Activated CD4-positive, alpha-beta T cell treated with anti-CD3 and anti-CD28 coated beads, Interleukin-2, amount 50 U/mL, for 16 hours (primary cell): Measurements from ENCODE around the gene NUB1.

Experiments
- DNase-seq: peaks from one replicate; pipeline ENCODE4 v3.0.0-alpha.2; 2020

The NUB1 gene

DNA sequence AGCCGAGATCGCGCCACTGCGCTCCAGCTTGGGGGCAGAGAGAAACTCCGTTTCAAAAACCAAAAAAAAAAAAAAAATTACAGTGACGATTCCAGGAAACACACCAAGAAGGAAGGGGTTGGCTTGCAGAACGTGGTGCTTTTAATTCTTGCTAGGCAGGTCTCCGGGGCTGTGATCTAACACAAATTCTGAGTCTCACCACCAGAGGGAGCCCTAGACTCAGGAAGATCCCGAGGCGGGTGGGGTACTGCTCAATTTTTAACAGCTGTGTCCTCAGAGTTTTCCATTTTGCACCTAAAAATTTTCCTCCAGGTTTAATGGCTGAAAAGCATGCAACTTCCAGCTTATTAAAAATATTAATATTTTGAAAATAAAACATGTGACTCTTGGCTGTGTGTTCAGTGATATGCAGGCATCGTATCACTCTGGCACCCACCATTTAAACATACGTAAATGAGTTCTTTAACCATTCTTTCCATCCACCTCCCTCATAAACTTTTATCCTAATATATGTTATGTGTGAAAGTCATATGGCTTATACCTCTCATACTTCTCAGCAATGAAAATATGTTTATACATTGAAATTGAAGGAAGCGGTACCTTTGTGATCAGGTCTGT, 26.5 kb upstream of the NUB1 start:
- peak; percentile 84 for DNase-seq

GRCh38 chr7:151316896-151317295, 24.7 kb upstream of the NUB1 start:
- DNase-seq, result no peak

- DNase-seq, result no peak
These were observed 23.7 kb upstream of the NUB1 start for GRCh38 chr7:151317936-151318335.

- no peak for DNase-seq
These were observed 22.4 kb upstream of the NUB1 start for GRCh38 chr7:151319189-151319588.

- DNase-seq, result no peak
These were observed 21.3 kb upstream of the NUB1 start for GRCh38 chr7:151320263-151320845.

DNA sequence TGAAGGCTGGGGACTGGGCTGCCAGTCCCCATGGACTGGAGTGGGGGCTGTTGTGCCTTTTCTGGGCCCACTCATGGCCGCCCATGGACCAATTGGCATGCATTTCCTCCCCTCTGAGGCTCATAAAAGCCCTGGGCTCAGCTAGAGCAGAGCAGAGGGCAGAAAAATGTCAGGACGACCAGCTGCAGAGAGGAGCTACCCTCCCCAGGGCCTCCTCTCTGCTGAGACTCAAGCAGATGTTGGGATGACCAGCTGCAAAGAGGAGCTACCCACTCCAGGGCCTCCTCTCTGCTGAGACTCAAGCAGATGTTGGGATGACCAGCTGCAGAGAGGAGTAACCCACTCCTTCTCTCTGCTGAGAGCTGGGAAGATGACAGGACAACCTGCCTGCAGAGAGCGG, 20.3 kb upstream of the NUB1 start:
- DNase-seq, result no peak

DNA sequence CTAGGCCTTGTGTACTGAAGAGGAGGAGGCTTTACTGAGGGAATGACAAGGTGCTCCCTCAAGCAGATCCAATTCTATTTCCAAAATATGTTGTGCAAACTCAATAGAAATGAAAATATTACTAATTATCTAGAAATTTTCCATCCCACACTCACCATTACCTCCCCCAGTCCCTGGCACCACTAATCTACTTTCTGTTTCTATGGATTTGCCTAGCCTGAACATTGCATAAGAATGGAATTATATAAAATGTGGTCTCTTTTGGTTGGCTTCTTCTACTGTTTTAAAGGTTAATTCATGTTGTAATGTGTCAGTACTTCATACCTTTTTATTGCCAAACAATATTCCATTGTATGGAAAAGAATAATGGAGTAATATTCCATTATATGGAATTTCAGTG, 18.7 kb upstream of the NUB1 start:
- DNase-seq, result no peak

DNA sequence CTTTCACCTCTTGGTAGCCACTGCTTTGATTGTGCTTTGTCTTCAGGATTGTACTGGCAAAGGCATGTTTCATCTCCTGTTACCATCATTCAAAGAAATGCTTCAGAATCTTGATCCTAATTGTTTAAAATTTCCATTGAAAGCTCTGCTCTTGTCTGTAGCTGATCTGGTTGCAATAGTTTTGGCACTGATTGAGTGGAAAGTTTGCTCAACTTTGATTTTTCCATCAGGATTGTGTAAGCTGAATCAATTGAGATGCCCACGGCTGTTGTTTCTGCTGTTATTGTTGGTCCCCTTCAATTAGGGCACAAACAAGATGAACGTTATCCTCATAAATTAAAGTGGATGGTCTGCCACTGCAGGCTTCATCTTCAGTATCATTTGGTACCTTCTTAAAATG, 14.6 kb upstream of the NUB1 start:
- no peak for DNase-seq

DNA sequence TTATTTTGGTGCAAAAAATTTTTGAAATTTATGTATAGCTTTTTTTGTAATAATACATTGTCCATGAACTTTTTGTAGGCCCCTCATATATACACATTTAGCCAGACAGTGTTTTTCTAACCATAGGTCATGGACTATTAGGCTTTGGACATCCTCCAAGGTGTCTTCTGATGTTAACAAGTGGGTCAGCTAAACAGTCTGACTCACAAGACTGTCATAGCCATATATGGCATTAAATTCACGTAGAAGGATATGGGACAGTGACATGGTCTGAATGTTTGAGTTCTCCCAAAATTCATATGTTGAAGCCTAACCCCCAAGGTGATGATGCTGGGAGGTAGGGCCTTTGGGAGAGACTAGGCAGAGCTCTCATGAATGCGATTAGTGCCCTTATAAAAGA, 14.0 kb upstream of the NUB1 start:
- no peak for DNase-seq

DNA sequence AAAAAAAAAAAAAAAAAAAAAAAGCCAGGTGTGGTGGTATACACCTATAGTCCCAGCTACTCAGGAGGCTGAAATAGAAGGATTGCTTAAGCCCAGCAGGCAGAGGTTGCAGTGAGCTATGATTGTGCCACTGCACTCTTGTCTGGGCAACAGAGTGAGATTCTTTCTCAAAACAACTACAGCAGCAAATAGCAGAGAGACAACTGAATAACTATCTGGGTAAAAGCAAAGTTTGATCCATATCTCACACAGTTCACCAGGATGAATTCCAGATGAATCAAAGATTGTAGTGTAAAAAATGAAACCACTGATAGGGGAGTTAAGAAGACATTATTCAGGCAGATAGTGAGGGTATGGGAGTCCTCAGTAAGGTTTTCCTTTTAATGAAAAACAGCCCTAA, 11.4 kb upstream of the NUB1 start:
- DNase-seq, result no peak

GRCh38 chr7:151330661-151331060, 11.0 kb upstream of the NUB1 start:
- DNase-seq, result no peak

DNA sequence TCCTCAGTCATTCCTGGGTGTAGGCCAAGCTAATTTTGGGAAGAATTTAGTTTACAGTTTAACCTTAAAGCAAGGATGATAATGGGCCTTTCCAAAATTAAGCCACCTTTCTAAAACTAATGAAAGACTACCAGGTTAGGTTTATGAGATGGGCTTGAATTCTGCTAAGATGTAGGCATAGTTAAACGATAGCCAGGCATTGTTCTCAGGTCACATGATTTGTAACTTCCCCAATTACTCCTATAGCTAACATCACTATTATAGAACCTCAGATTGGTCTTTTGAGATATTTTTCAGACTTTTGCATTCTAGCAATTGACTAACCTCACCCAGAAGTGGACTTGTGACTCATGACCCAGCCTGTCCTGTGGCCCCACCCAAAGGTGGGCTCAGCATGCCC, 7.0 kb upstream of the NUB1 start:
- DNase-seq, result no peak

- DNase-seq, result no peak
These were observed 5.4 kb upstream of the NUB1 start for GRCh38 chr7:151336027-151336708.

- no peak for DNase-seq
These were observed 4.3 kb upstream of the NUB1 start for GRCh38 chr7:151337346-151337745.

- no peak for DNase-seq
These were observed 2.8 kb upstream of the NUB1 start for GRCh38 chr7:151338809-151339208.

- DNase-seq, result peak; percentile 36
These were observed 1.8 kb upstream of the NUB1 start for GRCh38 chr7:151339651-151340382.

GRCh38 chr7:151340794-151341356, 737 bp upstream of the NUB1 start:
- no peak for DNase-seq

DNA sequence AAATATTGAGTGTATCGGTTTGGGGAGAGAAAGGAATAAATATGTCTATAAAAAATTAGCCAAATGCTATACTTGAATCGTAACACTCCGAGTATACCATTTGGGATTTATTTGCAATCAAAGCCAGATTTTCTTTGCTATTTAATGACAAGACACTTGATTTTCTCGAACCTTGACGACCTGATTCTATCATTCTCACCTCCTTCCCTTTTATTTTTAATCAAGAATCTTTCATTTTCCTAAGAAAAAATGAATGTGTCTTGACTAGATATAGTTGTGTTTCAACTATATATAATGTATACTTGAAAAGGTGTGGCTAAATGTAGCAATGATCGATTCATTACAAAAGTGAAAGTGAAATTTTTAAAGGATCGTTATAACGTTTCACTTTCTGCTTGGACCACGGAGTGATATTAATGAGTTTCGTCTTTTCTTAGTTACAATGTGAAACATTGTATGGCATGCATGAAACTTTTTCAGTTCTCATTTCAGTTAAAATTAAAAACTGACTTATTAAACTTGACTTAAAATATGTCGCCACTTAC, 562 bp downstream of the NUB1 start:
- DNase-seq, result peak; percentile 64

- DNase-seq, result no peak
These were observed 1.2 kb downstream of the NUB1 start for GRCh38 chr7:151342811-151343210.

- DNase-seq, result no peak
These were observed 1.9 kb downstream of the NUB1 start for GRCh38 chr7:151343516-151343915.

DNA sequence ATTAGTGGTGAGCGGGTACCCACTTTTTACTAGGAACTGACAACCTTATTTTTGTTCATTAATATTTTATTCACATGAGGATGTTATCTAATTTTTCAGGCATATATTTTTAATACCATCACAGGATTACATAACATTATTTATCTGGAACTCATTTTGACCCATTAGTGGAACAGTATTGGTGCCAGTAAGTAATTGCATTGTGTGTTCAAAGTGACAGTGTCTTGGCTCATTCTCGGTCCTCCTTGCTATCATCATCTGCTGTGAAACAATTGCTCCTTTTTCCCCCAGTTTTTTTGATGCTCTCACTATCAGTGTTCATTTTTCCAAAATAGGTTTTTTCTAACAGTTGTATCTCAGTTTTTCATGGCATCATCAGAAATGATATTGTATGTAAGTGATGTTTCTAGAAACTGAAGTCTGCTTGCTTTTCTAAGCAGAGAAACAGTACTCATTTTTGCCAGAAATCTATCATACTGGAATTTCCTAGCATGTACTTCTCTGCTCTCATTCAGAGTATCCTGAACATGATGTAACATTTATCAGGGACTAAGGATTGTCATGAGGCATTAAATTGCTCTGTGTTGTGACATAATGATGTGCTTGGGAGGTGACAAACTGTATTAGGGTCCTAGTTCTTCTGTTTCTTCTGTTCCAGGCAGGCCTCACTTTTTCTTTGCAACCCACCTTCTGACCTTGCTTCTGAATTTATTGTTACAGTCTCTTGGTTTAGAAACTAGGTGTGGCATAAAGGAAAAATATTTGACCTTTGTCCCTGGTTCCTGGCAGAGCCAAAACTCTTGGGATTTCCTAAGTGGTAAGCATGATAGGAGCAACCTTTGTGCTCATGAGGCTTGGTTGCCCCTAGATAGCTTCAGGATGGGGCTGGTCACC, 4.2 kb downstream of the NUB1 start:
- no peak for DNase-seq

DNA sequence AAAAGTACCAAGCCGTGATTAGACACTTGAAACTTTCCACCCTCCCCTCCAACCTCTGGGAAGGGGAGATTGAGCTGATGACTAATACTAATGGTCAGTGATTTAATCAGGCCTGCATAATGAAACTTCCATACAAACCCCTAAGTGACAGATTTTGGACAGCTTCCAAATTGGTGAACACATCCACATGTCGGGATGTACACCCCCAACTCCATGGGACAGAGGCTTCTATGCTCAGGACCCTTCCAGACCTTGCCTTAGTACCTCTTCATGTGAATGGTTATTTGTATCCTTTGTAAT, 4.8 kb downstream of the NUB1 start:
- no peak for DNase-seq

DNA sequence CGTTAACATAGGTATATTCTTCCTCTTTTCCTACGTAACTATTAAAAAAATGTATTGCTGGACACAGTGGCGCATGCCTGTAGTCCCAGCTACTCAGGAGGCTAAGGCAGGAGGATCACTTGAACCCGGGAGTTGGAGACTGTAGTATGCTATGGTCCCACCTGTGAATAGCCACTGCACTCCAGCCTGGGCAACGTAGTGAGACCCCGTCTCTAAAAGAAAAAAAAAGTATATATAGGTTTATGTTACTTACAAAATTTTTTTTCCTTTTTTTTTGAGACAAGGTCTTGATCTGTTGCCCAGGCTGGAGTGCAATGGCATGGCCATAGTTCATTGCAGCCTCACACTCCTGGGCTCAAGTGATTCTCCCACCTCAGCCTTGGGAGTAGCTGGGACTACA, 5.6 kb downstream of the NUB1 start:
- DNase-seq, result no peak
